ENCODE measurements around the gene RPS6KA4. TPM values are rescaled to one million over a fixed set of nuclear protein-coding genes. Genes with fewer than 3 reads are reported as not detected.
"Not testable (repeated sequence)": the region's sequence is repeated elsewhere in the genome, so short reads cannot be mapped to it uniquely, and the experiment has no call there.

RPS6KA4 gene
- total and polyA plus RNA-seq, 7 donors = 14.4 to 48.4 (median 17.9) TPM

DNA sequence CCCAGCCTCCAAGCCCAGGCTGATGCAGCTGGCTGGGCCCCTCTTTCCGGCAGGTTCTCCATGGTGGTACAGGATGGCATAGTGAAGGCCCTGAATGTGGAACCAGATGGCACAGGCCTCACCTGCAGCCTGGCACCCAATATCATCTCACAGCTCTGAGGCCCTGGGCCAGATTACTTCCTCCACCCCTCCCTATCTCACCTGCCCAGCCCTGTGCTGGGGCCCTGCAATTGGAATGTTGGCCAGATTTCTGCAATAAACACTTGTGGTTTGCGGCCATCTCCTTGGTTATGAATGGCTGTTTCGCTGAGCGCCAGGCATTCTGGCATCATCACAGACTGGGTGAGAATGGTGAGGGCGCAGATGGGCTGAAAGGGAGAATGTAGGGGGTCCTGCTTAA, 37.4 kb upstream of the RPS6KA4 start:
- Histone ChIP-seq H3K4me3 (no peak overlapping the region), H3K27ac (no peak overlapping the region), H3K27me3 (no peaks in the 10 kb centered on the region), H3K36me3 (peaks cover 0 to 22% (median 0%) of the 10 kb centered on the region in 4 donors), H3K9me3 (no peaks in the 10 kb centered on the region), H3K4me1 (peaks cover 0 to 19% (median 16%) of the 10 kb centered on the region in 4 donors)
- intact Hi-C loops (cut with DNase I) = no loop called here
- no peak for DNase-seq
- TF ChIP-seq EP300 (IDR thresholded peaks at IDR 0.05) = no peak
- no peak for TF ChIP-seq POLR2AphosphoS5 (IDR thresholded peaks at IDR 0.05)
- TF ChIP-seq, protein P1, sequence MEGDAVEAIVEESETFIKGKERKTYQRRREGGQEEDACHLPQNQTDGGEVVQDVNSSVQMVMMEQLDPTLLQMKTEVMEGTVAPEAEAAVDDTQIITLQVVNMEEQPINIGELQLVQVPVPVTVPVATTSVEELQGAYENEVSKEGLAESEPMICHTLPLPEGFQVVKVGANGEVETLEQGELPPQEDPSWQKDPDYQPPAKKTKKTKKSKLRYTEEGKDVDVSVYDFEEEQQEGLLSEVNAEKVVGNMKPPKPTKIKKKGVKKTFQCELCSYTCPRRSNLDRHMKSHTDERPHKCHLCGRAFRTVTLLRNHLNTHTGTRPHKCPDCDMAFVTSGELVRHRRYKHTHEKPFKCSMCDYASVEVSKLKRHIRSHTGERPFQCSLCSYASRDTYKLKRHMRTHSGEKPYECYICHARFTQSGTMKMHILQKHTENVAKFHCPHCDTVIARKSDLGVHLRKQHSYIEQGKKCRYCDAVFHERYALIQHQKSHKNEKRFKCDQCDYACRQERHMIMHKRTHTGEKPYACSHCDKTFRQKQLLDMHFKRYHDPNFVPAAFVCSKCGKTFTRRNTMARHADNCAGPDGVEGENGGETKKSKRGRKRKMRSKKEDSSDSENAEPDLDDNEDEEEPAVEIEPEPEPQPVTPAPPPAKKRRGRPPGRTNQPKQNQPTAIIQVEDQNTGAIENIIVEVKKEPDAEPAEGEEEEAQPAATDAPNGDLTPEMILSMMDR (IDR thresholded peaks at IDR 0.05) = no peak
- no peak for TF ChIP-seq POLR2A (IDR thresholded peaks at IDR 0.05)
- WGBS, 2 donors = 18 to 75% methylated on average over 5 of the region's 5 CpGs

DNA sequence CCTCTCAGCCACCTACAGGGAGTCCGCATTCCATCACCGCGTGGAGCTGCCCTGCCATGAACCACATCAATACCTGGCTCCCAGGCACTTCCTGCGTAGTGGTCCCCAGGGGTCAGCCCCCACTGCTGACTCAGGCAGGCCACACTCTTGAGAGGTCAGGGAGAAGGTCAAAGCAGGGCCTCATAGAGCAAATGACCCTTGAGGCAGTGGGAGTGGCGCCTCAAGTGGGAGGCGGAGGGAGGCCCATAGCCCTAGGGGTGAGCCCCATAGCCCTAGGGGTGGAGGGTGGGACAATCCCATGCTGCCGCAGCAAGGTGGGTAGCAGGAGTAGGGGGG, 36.1 kb upstream of the RPS6KA4 start:
- no peak for DNase-seq
- TF ChIP-seq POLR2AphosphoS5 (IDR thresholded peaks at IDR 0.05) = no peak
- no peak for TF ChIP-seq EP300 (IDR thresholded peaks at IDR 0.05)
- TF ChIP-seq, protein P1 (IDR thresholded peaks at IDR 0.05) = no peak
- no peak for TF ChIP-seq POLR2A (IDR thresholded peaks at IDR 0.05)
- no peak overlapping the region for H3K4me3 ChIP-seq
- peaks cover 0 to 21% (median 0%) of the 10 kb centered on the region in 4 donors for H3K36me3 ChIP-seq
- H3K27me3 ChIP-seq = no peaks in the 10 kb centered on the region
- WGBS, 2 donors = 63 to 81% methylated on average over 7 of the region's 7 CpGs
- H3K27ac ChIP-seq = no peak overlapping the region
- H3K4me1 ChIP-seq = peaks cover 0 to 14% (median 13%) of the 10 kb centered on the region in 4 donors
- no peaks in the 10 kb centered on the region for H3K9me3 ChIP-seq
- intact Hi-C loops (cut with DNase I) = no loop called here

DNA sequence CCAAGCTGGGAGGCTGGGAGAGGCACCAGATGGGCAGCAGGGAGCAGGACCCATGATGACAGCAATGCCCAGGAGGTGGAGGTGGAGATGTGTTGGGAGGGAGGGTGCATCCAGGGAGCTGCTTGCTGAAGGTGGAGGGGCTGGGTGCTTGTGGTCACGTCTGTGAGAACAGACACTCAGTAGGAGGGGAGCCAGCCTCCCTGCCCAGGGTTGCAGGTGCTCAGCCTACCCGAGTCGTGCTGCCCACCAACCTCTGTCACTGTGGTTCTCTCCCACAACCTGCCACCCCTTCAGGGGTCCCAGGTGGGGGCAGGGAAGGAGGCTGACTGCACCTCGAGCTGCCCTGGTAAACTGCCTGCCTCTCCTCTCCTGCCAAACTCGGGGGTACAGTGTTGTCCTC, 35.6 kb upstream of the RPS6KA4 start:
- intact Hi-C loops (cut with DNase I) = no loop called here
- Histone ChIP-seq H3K27me3 (no peaks in the 10 kb centered on the region), H3K4me3 (no peak overlapping the region), H3K27ac (no peak overlapping the region), H3K9me3 (no peaks in the 10 kb centered on the region), H3K36me3 (peaks cover 0 to 21% (median 0%) of the 10 kb centered on the region in 4 donors), H3K4me1 (peaks cover 0 to 14% (median 13%) of the 10 kb centered on the region in 4 donors)
- TF ChIP-seq EP300 (IDR thresholded peaks at IDR 0.05) = no peak
- TF ChIP-seq POLR2AphosphoS5 (IDR thresholded peaks at IDR 0.05) = no peak
- no peak for TF ChIP-seq POLR2A (IDR thresholded peaks at IDR 0.05)
- TF ChIP-seq, protein P1 (IDR thresholded peaks at IDR 0.05) = no peak
- 30 to 52% methylated on average over 5 of the region's 5 CpGs for WGBS, 2 donors
- DNase-seq = no peak

DNA sequence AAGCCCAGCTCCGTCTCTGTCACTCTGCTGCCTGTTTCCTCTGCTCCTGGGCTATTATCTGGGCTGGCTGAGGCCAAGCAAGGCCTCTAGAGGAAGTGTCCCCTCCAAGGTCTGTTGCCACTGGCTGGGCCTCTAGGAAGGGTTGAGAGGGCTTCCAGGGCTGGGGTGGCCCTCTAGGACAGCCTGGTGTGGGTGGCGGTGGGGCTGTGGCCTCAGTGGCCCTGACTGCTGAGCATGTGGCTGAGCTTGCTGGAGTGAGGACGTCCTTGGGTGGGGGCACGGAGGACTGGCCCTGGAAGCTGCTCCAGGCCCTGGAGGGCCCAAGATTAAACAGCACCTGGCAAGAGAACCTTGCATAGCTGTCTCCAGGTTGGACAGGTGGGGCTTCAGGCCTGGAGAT, 35.0 kb upstream of the RPS6KA4 start:
- H3K27ac ChIP-seq; intact Hi-C loops (cut with DNase I); DNase-seq; H3K27me3 ChIP-seq; H3K4me1 ChIP-seq; H3K9me3 ChIP-seq; H3K4me3 ChIP-seq: not testable (repeated sequence)
- 69 to 87% methylated on average over 4 of the region's 4 CpGs for WGBS, 2 donors
- H3K36me3 ChIP-seq = peaks cover 0 to 21% (median 0%) of the 10 kb centered on the region in 4 donors

DNA sequence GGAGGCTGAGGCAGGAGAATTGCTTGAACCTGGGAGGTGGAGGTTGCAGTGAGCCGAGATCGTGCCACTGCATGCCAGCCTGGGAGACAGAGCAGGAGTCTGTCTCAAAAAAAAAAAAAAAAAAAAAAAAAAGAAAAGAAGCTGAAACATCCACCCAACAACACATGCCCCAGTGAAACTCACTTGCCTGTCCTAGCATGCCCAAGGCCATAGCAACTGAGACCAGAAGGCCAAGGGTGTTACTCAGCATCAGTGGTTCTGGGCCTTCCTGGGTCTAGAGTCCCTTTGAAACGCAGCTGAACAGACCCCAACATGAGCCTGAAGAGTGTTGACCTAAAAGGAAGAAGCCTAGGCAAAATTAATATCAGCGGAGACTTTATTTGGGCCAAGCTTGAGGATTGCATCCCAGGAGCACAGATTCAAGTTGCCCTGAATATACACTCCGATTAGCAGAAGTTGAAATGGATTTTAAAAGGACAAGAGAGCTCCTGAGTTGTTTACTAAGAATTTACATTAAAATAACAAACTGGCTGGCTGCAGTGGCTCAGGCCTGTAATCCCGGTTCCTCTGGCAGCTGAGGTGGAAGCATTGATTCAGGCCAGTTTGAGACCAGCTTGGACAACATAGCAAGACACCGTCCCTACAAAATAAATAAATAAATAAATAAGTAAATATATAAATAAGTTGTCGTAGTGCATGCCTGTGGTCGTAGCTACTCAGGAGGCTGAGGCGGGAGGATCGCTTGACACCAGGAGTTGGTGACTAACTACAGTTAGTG, 34.1 kb upstream of the RPS6KA4 start:
- no peak for TF ChIP-seq POLR2A (IDR thresholded peaks at IDR 0.05)
- TF ChIP-seq POLR2AphosphoS5 (IDR thresholded peaks at IDR 0.05) = no peak
- TF ChIP-seq, protein P1 (IDR thresholded peaks at IDR 0.05) = no peak
- TF ChIP-seq EP300 (IDR thresholded peaks at IDR 0.05) = no peak
- no peaks in the 10 kb centered on the region for H3K9me3 ChIP-seq
- intact Hi-C loops (cut with DNase I) = no loop called here
- H3K27me3 ChIP-seq = no peaks in the 10 kb centered on the region
- H3K4me3 ChIP-seq = no peak overlapping the region
- no peak overlapping the region for H3K27ac ChIP-seq
- peaks cover 0 to 21% (median 0%) of the 10 kb centered on the region in 4 donors for H3K36me3 ChIP-seq
- WGBS, 2 donors = 76 to 87% methylated on average over 11 of the region's 11 CpGs
- H3K4me1 ChIP-seq = no peaks in the 10 kb centered on the region
- no peak for DNase-seq

Data from sigmoid colon (tissue), 7 donors.